Uterus (tissue), 2 donors: ENCODE measurements around the gene OCA2.
"Not testable (repeated sequence)": the region's sequence is repeated elsewhere in the genome, so short reads cannot be mapped to it uniquely, and the experiment has no call there.

Experiments
- POLR2A ChIP-seq, 2 donors: fragments of 450-650 bp; IDR thresholded peaks; one replicate each; pipeline ENCODE4 v1.6.1; 2016; ENCODE audit warnings: antibody characterized with exemption in 2 of 2, mild to moderate bottlenecking in 1 of 2, moderate library complexity in 1 of 2
- TF ChIP-seq, protein P1 (sequence below), 4 experiments: fragments of 200-600 bp in 2 of 4; fragments of 450-650 bp in 2 of 4; sonication (generic) in 2 of 4; IDR thresholded peaks; one replicate each; pipeline ENCODE4 v1.5.1; 2016 to 2019; ENCODE audit warnings: antibody characterized with exemption in 4 of 4, mild to moderate bottlenecking in 2 of 4, moderate library complexity in 1 of 4

DNA sequence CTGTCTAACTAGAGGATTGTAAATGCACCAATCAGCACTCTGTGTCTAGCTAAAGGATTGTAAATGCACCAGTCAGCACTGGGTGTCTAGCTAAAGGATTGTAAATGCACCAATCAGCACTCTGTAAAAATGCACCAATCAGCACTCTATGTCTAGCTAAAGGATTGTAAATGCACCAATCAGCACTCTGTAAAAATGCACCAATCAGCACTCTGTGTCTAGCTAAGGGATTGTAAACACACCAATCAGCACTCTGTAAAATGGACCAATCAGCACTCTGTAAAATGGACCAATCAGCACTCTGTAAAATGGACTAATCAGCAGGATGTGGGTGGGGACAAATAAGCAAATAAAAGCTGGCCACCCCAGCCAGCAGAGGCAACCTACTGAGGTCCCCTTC, 331.7 kb downstream of the OCA2 start:
- TF ChIP-seq, protein P1, sequence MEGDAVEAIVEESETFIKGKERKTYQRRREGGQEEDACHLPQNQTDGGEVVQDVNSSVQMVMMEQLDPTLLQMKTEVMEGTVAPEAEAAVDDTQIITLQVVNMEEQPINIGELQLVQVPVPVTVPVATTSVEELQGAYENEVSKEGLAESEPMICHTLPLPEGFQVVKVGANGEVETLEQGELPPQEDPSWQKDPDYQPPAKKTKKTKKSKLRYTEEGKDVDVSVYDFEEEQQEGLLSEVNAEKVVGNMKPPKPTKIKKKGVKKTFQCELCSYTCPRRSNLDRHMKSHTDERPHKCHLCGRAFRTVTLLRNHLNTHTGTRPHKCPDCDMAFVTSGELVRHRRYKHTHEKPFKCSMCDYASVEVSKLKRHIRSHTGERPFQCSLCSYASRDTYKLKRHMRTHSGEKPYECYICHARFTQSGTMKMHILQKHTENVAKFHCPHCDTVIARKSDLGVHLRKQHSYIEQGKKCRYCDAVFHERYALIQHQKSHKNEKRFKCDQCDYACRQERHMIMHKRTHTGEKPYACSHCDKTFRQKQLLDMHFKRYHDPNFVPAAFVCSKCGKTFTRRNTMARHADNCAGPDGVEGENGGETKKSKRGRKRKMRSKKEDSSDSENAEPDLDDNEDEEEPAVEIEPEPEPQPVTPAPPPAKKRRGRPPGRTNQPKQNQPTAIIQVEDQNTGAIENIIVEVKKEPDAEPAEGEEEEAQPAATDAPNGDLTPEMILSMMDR (IDR thresholded peaks at IDR 0.05) = not testable (repeated sequence)
- TF ChIP-seq POLR2A (IDR thresholded peaks at IDR 0.05) = not testable (repeated sequence)
